Left lung (tissue), 10 donors: ENCODE data around the gene USP40. TPM values are rescaled to one million over a fixed set of nuclear protein-coding genes. Genes with fewer than 3 reads are reported as not detected.

Source experiments
- ATAC-seq: fragments of 200-7000 bp; cut with Tn5 transposase; one replicate; pipeline ENCODE4 v1.9.1; 2020; ENCODE audit warnings: moderate library complexity
- DNase-seq, 4 donors: peaks; one replicate each; pipeline ENCODE4 v3.0.0-alpha.2; 2013 to 2020
- H3K27ac ChIP-seq, 2 donors: fragments of 200-600 bp; sonication (generic) in 1 of 2; one replicate each; pipeline versions ENCODE4 v1.5.0 to v1.8.0; 2020 to 2021
- H3K27me3 ChIP-seq, 2 donors: fragments of 200-600 bp; sonication (generic) in 1 of 2; one replicate each; pipeline versions ENCODE4 v1.5.0 to v1.8.0; 2020 to 2021
- H3K36me3 ChIP-seq, 2 donors: fragments of 200-600 bp; sonication (generic) in 1 of 2; one replicate each; pipeline versions ENCODE4 v1.5.0 to v1.8.0; 2020 to 2021
- H3K4me1 ChIP-seq, 2 donors: fragments of 200-600 bp; one replicate each; pipeline ENCODE4 v1.8.0; 2021
- H3K4me3 ChIP-seq, 2 donors: fragments of 200-600 bp; sonication (generic) in 1 of 2; one replicate each; pipeline versions ENCODE4 v1.5.0 to v1.8.0; 2020 to 2021; ENCODE audit warnings: mild to moderate bottlenecking in 1 of 2
- H3K9me3 ChIP-seq, 2 donors: fragments of 200-600 bp; sonication (generic) in 1 of 2; one replicate each; pipeline versions ENCODE4 v1.5.0 to v1.8.0; 2020 to 2021
- intact Hi-C, 2 donors: fragments of 100-400 bp; cut with DNase I; formaldehyde crosslinking; loops; one replicate each; pipeline versions ENCODE4 v1.11.2 to v1.14.2; 2022
- polyA plus RNA-seq, 6 donors: library from polyadenylated mRNA; unstranded; fragments of 120-200 nt; gene quantifications; one replicate each; pipeline ENCODE4 v1.2.1, GENCODE V29; 2013; ENCODE audit not compliant: insufficient read length in 6 of 6
- total RNA-seq, 2 donors: library from RNA; stranded (reverse); fragmentation: NEBNext Ultra II Directional; extraction: Animal tissue kit (Norgen Biotek cat#: 25700); gene quantifications; one replicate each; pipeline ENCODE4 v1.2.1, GENCODE V29; 2021
- TF ChIP-seq, protein P1 (sequence below), 2 donors: fragments of 200-600 bp; sonication (generic) in 1 of 2; IDR thresholded peaks; one replicate each; pipeline versions ENCODE4 v1.5.0 to v1.8.0; 2021; ENCODE audit warnings: antibody characterized with exemption in 2 of 2
- donor health status: DM: no; HTN: yes; CAD: no.
- donor health status: DM: no; HTN: no; CAD: no.

The USP40 gene
- total and polyA plus RNA-seq, 8 donors, result 40.0 to 60.5 (median 46.0) TPM

DNA sequence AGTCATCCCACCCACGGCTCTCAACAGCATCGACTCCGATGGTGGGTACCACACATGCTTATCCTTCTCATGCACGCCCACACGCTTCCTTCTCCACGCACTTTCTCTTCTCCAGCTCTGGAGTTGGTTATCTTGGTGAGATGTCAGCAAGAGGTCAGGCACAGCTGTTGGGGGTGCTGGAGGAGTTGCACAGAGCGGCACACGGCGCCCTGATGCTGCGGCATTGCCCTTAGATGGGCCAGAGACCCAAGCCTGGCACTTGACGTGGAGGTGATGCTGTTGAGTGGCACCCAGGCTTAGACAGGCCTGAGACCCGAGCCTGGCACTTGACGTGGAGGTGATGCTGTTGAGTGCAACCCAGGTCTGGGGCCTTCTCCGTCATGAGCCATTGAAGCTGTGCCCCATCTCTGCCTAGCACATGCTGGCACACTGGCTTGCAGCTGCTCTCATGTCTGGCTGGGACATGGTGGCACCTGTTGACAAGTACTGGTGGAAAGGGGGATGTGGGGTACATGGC lies 129.1 kb downstream of the USP40 start:
- intact Hi-C loops, result no loop called here
- no peaks in the 10 kb centered on the region for H3K27me3 ChIP-seq
- H3K9me3 ChIP-seq, result no peaks in the 10 kb centered on the region
- TF ChIP-seq, protein P1, sequence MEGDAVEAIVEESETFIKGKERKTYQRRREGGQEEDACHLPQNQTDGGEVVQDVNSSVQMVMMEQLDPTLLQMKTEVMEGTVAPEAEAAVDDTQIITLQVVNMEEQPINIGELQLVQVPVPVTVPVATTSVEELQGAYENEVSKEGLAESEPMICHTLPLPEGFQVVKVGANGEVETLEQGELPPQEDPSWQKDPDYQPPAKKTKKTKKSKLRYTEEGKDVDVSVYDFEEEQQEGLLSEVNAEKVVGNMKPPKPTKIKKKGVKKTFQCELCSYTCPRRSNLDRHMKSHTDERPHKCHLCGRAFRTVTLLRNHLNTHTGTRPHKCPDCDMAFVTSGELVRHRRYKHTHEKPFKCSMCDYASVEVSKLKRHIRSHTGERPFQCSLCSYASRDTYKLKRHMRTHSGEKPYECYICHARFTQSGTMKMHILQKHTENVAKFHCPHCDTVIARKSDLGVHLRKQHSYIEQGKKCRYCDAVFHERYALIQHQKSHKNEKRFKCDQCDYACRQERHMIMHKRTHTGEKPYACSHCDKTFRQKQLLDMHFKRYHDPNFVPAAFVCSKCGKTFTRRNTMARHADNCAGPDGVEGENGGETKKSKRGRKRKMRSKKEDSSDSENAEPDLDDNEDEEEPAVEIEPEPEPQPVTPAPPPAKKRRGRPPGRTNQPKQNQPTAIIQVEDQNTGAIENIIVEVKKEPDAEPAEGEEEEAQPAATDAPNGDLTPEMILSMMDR (IDR thresholded peaks at IDR 0.05), result no peak
- no peak overlapping the region for H3K4me3 ChIP-seq
- ATAC-seq, result no peak
- H3K36me3 ChIP-seq, result peaks cover 0 to 83% of the 10 kb centered on the region in 2 donors
- no peaks in the 10 kb centered on the region for H3K4me1 ChIP-seq
- H3K27ac ChIP-seq, result no peak overlapping the region
- no peak for DNase-seq

GRCh38 chr2:233436691-233437438 lies 129.7 kb downstream of the USP40 start:
- DNase-seq (no peak), ATAC-seq (no peak)
- no peak overlapping the region for H3K27ac ChIP-seq
- intact Hi-C loops, result no loop called here
- TF ChIP-seq, protein P1 (IDR thresholded peaks at IDR 0.05), result no peak
- H3K4me3 ChIP-seq, result no peak overlapping the region
- no peaks in the 10 kb centered on the region for H3K27me3 ChIP-seq
- H3K36me3 ChIP-seq, result peaks cover 0 to 76% of the 10 kb centered on the region in 2 donors
- no peaks in the 10 kb centered on the region for H3K4me1 ChIP-seq
- H3K9me3 ChIP-seq, result no peaks in the 10 kb centered on the region

DNA sequence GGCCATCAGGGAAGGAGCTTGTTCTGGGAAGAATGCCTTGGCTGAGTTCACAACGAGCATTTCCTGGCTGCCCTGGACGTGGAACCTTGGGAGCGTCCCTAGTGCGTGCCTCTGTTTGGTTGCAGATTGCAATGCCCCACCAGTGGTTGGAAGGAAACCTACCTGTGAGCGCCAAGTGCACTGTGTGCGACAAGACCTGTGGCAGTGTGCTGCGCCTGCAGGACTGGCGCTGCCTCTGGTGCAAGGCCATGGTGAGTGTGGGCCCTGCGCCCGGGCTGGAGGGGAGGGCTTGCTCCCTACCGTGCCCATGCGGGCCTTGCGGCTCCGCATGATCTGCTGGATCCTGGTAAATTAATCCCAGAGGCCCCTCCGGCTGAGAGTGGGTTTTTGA lies 130.4 kb downstream of the USP40 start:
- no peak for ATAC-seq
- H3K27ac ChIP-seq, result no peak overlapping the region
- no peaks in the 10 kb centered on the region for H3K4me1 ChIP-seq
- H3K27me3 ChIP-seq, result no peaks in the 10 kb centered on the region
- peaks cover 0 to 70% of the 10 kb centered on the region in 2 donors for H3K36me3 ChIP-seq
- no peak for DNase-seq
- H3K9me3 ChIP-seq, result no peaks in the 10 kb centered on the region
- no peak overlapping the region for H3K4me3 ChIP-seq
- TF ChIP-seq, protein P1 (IDR thresholded peaks at IDR 0.05), result no peak
- intact Hi-C loops, result no loop called here

DNA sequence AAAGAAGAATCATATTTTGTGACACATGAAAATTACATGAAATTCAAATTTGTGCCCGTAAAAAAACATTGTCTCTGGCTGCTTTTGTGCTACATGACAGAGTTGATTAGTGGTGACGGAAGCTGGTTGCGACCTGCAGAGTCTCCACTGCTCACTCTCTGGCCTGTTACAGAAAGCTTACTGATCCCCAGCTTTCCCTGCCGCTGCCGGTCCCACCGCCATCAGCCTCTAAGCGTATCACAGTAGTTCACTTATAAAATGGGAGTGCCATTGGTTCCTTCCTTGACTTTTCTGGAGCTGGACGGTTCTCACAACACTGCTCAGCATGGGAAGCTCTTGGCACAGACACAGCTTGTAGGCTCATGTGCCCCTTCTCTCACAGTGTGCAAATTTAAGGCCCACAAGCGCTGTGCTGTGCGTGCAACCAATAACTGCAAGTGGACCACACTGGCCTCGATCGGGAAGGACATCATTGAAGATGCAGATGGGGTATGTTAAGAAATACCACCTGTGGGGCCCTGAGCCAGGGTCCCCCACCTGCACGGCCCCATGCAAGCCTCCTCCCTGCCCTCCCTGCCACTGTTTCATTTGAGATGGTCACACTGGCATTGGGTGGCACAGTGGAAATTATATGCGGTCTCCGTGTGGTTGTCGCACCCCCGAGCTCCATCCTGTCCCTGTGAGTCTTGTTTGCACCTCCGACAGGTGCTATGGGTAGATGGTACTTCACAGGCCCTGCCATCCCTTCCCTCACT lies 131.0 kb downstream of the USP40 start:
- DNase-seq (no peak), ATAC-seq (no peak)
- Histone ChIP-seq H3K4me3 (no peak overlapping the region), H3K9me3 (no peaks in the 10 kb centered on the region), H3K36me3 (peaks cover 0 to 64% of the 10 kb centered on the region in 2 donors), H3K27ac (no peak overlapping the region), H3K4me1 (no peaks in the 10 kb centered on the region), H3K27me3 (no peaks in the 10 kb centered on the region)
- TF ChIP-seq, protein P1 (IDR thresholded peaks at IDR 0.05), result no peak
- intact Hi-C loops, result no loop called here

GRCh38 chr2:233434666-233435330 lies 131.8 kb downstream of the USP40 start:
- peak; percentile 22 for ATAC-seq
- Histone ChIP-seq H3K9me3 (no peaks in the 10 kb centered on the region), H3K4me1 (no peaks in the 10 kb centered on the region), H3K27ac (no peak overlapping the region), H3K27me3 (no peaks in the 10 kb centered on the region), H3K36me3 (peaks cover 0 to 56% of the 10 kb centered on the region in 2 donors), H3K4me3 (no peak overlapping the region)
- intact Hi-C loops, result no loop called here
- TF ChIP-seq, protein P1 (IDR thresholded peaks at IDR 0.05), result no peak
- DNase-seq, result no peak
